22Rv1 (cell line): Measurements from ENCODE around the gene FAM217B.

ENCODE experiments used
- CTCF ChIP-seq: fragments of 450-650 bp; IDR thresholded peaks from 2 replicates; pipeline ENCODE4 v1.5.1; 2017; ENCODE audit warnings: mild to moderate bottlenecking
- ZFX ChIP-seq: fragments of 450-650 bp; IDR thresholded peaks from 2 replicates; pipeline ENCODE4 v1.6.1; 2017; ENCODE audit warnings: antibody characterized with exemption, borderline replicate concordance

- TF ChIP-seq ZFX: no peak
- TF ChIP-seq CTCF: no peak
These were observed 14.5 kb downstream of the FAM217B start for GRCh38 chr20:59954718-59955117.
